ENCODE data around the gene PUM2.

DNA sequence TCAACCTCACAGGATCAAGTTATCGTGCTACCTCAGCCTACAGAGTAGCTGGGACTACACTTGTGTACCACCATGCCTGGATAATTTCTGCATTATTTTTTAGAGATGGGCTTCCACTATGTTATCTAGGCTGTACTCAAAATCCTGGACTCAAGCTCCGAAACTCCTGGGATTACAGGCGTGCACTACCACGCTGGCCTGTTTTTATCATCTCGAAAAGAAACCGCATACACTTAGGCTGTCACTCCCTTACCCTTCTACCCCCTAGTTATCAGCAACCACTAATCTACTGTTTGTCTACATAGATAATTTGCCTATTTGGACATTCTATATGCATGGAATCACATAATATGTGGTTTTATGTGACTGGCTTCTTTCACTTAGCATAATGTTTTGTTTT lies 8.5 kb upstream of the PUM2 start:
- TF ChIP-seq POLR2A (IDR thresholded peaks at IDR 0.05; ENCODE audit: low read depth, low read length) (no peak), TAF1 (IDR thresholded peaks at IDR 0.05; ENCODE audit: low read depth, low read length) (no peak), POLR2AphosphoS5 (IDR thresholded peaks at IDR 0.05; ENCODE audit: low read depth, low read length) (no peak), POU2F2 (IDR thresholded peaks at IDR 0.05; ENCODE audit: low read depth, low read length) (no peak), PAX5 (IDR thresholded peaks at IDR 0.05; ENCODE audit: insufficient read depth, low read length, severe bottlenecking) (no peak), SPI1 (IDR thresholded peaks at IDR 0.05; ENCODE audit: low read depth, low read length) (no peak)
